Mammary epithelial cell (primary cell): ENCODE data around the gene CFAP43.

ENCODE experiments used
- CTCF ChIP-seq, 2 donors: IDR thresholded peaks in 1 of 2; conservative IDR thresholded peaks in 1 of 2; 2 replicates each; pipeline ENCODE4 v1.5.1; 2011 to 2012; ENCODE audit warnings: inconsistent platforms in 2 of 2, low read length in 2 of 2, mild to moderate bottlenecking in 2 of 2, control low read depth in 1 of 2, low read depth in 1 of 2; ENCODE audit not compliant: insufficient read depth in 1 of 2; ENCODE audit errors: extremely low read depth in 1 of 2
- EZH2 ChIP-seq: IDR thresholded peaks from 2 replicates; pipeline ENCODE4 v1.6.1; 2012; ENCODE audit warnings: low read length, inconsistent platforms, borderline replicate concordance

GRCh38 chr10:104247513-104248146 lies 15.5 kb upstream of the CFAP43 start:
- no peak for TF ChIP-seq CTCF (conservative IDR thresholded peaks at IDR 0.05 in 1 of 2, IDR thresholded peaks at IDR 0.05 in 1 of 2; ENCODE audit: extremely low read depth in 1 of 2, insufficient read depth in 1 of 2, low read depth in 1 of 2, low read length in 2 of 2)
- no peak for TF ChIP-seq EZH2
